Activated T-helper 2 cell treated with anti-CD3 and anti-CD28 coated beads, Interferon-gamma antibody, Interleukin-2, Interleukin-4, amounts not matched to agents 10 μg/mL and 5 μg/mL and 100 μg/mL, durations not matched to agents 14 hours and 24 hours and 36 hours (primary cell): ENCODE measurements around the gene CDKN1B. TPM values are rescaled to one million over a fixed set of nuclear protein-coding genes. Genes with fewer than 3 reads are reported as not detected.

Source experiments
- DNase-seq: peaks from one replicate; pipeline ENCODE4 v3.0.0; 2021; ENCODE audit warnings: low spot score
- H3K27ac Mint-ChIP-seq: one replicate; pipeline ENCODE4 v1.8.0; 2021; ENCODE audit warnings: mixed read lengths
- H3K27me3 Mint-ChIP-seq: one replicate; pipeline ENCODE4 v1.8.0; 2021; ENCODE audit warnings: low read depth, mixed read lengths
- H3K36me3 Mint-ChIP-seq: one replicate; pipeline ENCODE4 v1.8.0; 2021; ENCODE audit warnings: low read depth, mixed read lengths
- H3K4me1 Mint-ChIP-seq: one replicate; pipeline ENCODE4 v1.8.0; 2021; ENCODE audit warnings: low read depth, mixed read lengths
- H3K4me3 Mint-ChIP-seq: one replicate; pipeline ENCODE4 v1.8.0; 2021; ENCODE audit warnings: low read depth, mild to moderate bottlenecking, moderate library complexity, mixed read lengths
- H3K9me3 Mint-ChIP-seq: one replicate; pipeline ENCODE4 v1.8.0; 2021; ENCODE audit warnings: mixed read lengths
- intact Hi-C: fragments of 100-400 bp; cut with micrococcal nuclease; formaldehyde crosslinking; loops from one replicate; pipeline ENCODE4 v1.15.1; 2023
- total RNA-seq: library from RNA; stranded (reverse); gene quantifications from 2 replicates; pipeline ENCODE4 v1.2.3, GENCODE V29; 2022

Gene CDKN1B
- total RNA-seq, 1 donor from 2014 or later: 53.4 TPM

DNA sequence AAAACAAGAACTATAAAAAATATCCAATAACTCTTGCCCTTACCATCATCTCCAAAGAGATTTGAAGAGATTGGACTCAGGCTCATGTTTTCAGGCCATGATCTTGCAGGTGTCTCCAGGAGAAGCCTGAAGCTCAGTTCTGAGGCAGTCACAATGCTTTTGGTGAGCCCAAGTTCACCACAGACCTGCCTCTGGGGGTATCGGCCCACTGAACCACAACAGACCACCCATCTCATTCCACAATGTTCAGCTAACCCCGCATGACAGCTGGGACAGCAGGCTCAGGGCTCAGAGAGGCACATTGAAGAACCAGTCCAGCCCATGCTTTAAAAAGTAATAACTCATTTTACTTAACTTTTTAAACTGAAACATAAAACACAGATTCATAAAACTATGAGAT lies 40.0 kb downstream of the CDKN1B start:
- no peak overlapping the region for H3K27ac Mint-ChIP-seq
- H3K4me1 Mint-ChIP-seq: peaks cover 8% of the 10 kb centered on the region
- no peak for DNase-seq
- H3K9me3 Mint-ChIP-seq: no peaks in the 10 kb centered on the region
- intact Hi-C loops: no loop called here
- no peaks in the 10 kb centered on the region for H3K27me3 Mint-ChIP-seq
- H3K36me3 Mint-ChIP-seq: peaks cover 40% of the 10 kb centered on the region
- no peak overlapping the region for H3K4me3 Mint-ChIP-seq

DNA sequence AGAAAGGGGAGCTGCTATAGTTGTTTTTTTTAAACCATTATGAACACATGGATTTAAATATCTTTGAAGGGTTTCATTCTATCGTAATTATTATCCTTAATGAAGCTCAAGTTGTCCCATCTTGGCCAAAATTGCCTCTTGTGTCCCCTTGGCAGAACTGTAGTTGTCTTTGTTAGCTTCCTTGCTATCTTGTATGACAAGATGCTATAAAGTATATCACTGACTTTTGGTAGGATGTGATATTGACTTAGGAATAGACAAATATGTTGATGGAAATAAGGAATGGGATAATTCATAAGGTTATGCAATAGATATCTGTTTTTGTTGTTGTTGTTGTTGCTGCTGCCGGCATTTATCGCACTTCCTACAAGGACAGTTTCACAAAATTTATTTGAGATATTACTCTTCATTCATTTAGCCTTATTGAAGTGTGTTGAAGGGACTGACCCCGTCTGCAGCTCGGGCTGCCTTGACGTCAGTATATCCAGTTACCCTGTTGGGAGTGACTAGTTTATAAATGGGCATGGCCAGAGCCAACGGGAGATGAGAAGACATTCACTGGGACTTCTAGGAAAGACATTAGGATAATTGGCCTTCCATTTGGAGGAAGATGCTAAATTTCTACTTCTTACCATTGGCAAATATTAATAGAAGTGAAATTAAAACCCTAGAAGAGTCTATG lies 42.2 kb downstream of the CDKN1B start:
- Mint-ChIP-seq H3K27ac (no peak overlapping the region), H3K9me3 (no peaks in the 10 kb centered on the region), H3K4me1 (peaks cover 10% of the 10 kb centered on the region), H3K27me3 (no peaks in the 10 kb centered on the region), H3K36me3 (peaks cover 37% of the 10 kb centered on the region), H3K4me3 (no peak overlapping the region)
- intact Hi-C loops: no loop called here
- DNase-seq: no peak

DNA sequence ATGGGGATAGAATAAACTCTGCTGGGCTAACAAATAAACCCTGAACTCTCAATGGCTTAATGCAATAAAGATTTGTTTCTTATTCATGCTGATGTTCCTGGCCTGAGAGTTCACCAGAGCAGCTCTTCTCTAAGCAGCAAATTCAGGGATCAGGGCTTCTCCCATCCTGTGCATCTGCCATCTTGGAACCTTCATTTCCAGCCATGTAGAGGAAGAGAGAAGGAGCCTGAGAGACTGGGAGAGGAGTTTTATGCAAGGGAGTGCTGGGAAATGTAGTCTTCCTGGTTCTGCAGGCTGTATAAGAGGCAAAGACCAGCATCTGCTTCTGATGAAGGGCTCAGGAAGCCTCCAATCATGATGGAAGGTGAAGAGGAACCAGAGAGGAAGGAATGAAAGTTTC lies 47.7 kb downstream of the CDKN1B start:
- Mint-ChIP-seq H3K9me3 (peaks cover 10% of the 10 kb centered on the region), H3K27me3 (no peaks in the 10 kb centered on the region), H3K4me3 (no peak overlapping the region), H3K27ac (no peak overlapping the region), H3K4me1 (peaks cover 4% of the 10 kb centered on the region), H3K36me3 (peaks cover 43% of the 10 kb centered on the region)
- DNase-seq: no peak
- intact Hi-C loops: no loop called here

DNA sequence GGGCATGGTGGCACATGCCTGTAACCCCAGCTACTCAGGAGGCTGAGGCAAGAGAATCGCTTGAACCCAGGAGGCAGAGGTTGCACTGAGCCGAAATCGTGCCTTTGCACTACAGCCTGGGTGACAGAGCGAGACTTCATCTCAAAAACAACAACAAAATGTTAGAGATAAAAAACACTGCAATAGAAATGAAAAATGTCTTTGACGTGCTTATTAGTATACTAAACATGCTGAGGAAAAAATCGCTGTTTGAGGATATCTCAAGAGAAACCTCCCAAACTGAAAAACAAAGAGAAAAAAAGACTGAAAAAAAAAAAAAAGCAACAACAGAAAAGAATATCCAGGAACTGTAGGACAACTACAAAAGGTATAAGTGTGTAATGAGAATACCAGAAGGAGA lies 53.1 kb downstream of the CDKN1B start:
- DNase-seq: no peak
- peaks cover 33% of the 10 kb centered on the region for H3K36me3 Mint-ChIP-seq
- H3K9me3 Mint-ChIP-seq: peaks cover 31% of the 10 kb centered on the region
- intact Hi-C loops: no loop called here
- H3K4me3 Mint-ChIP-seq: no peak overlapping the region
- no peaks in the 10 kb centered on the region for H3K27me3 Mint-ChIP-seq
- H3K4me1 Mint-ChIP-seq: no peaks in the 10 kb centered on the region
- no peak overlapping the region for H3K27ac Mint-ChIP-seq

Other genes starting within 250 kb of the CDKN1B start
- gene DUSP16, start 154.5 kb upstream of the CDKN1B start, total RNA-seq: 64.7 and 66.5 TPM in 2 replicates
- 22.3 and 23.3 TPM in 2 replicates for gene CREBL2, start 105.5 kb upstream of the CDKN1B start, total RNA-seq
- gene GPR19, start 21.2 kb upstream of the CDKN1B start, total RNA-seq: 8.9 and 12.2 TPM in 2 replicates
- gene APOLD1, start 68.3 kb downstream of the CDKN1B start, total RNA-seq: 5.3 and 6.0 TPM in 2 replicates
- gene DDX47, start 96.0 kb downstream of the CDKN1B start, total RNA-seq: 114 and 120 TPM in 2 replicates
- gene GPRC5A, start 174.2 kb downstream of the CDKN1B start, total RNA-seq: not detected in 2 replicates
- not detected in 2 replicates for gene GPRC5D, start 234.8 kb downstream of the CDKN1B start, total RNA-seq